DND-41 (cell line): Measurements from ENCODE around the gene DUSP5.

Source experiments
- ATAC-seq: fragments of 200-7000 bp; cut with Tn5 transposase; 3 replicates; pipeline ENCODE4 v1.9.1; 2021; ENCODE audit warnings: low read depth; ENCODE audit not compliant: insufficient read depth
- DNase-seq: peaks from one replicate; pipeline ENCODE4 v3.0.0-alpha.2; 2020
- H2AFZ ChIP-seq: 2 replicates; pipeline ENCODE4 v1.6.0; 2012; ENCODE audit warnings: low read depth, low read length
- H3K27ac ChIP-seq: 2 replicates; pipeline ENCODE4 v1.5.1; 2012; ENCODE audit warnings: low read length, inconsistent platforms
- H3K27me3 ChIP-seq: fragments of 200-600 bp; sonication (generic); 2 replicates; pipeline ENCODE4 v1.6.0; 2012; ENCODE audit warnings: low read length, mild to moderate bottlenecking, inconsistent platforms; ENCODE audit not compliant: insufficient read depth, poor library complexity
- H3K36me3 ChIP-seq: 2 replicates; pipeline ENCODE4 v1.5.1; 2012; ENCODE audit warnings: low read length, inconsistent platforms; ENCODE audit not compliant: insufficient read depth
- H3K4me1 ChIP-seq: 2 replicates; pipeline ENCODE4 v1.5.1; 2012; ENCODE audit warnings: mild to moderate bottlenecking, low read length; ENCODE audit not compliant: insufficient read depth
- H3K4me2 ChIP-seq: 2 replicates; pipeline ENCODE4 v1.6.0; 2012; ENCODE audit warnings: mild to moderate bottlenecking, moderate library complexity, low read length, inconsistent platforms; ENCODE audit not compliant: insufficient read depth
- H3K4me3 ChIP-seq, 2 experiments: fragments of 200-600 bp in 1 of 2; shearing (Covaris generic) in 1 of 2; 2 replicates each; pipeline ENCODE4 v1.5.1; 2012 to 2016; ENCODE audit warnings: inconsistent platforms in 2 of 2, low read length in 2 of 2, mild to moderate bottlenecking in 2 of 2, low read depth in 1 of 2, moderate library complexity in 1 of 2
- H3K79me2 ChIP-seq: 2 replicates; pipeline ENCODE4 v1.6.0; 2012; ENCODE audit warnings: low read length, inconsistent platforms; ENCODE audit not compliant: insufficient read depth
- H3K9ac ChIP-seq: 2 replicates; pipeline ENCODE4 v1.6.0; 2012; ENCODE audit warnings: low read depth, mild to moderate bottlenecking, inconsistent platforms, low read length, moderate library complexity
- H3K9me3 ChIP-seq: 2 replicates; pipeline ENCODE4 v1.5.1; 2012; ENCODE audit warnings: low read length, moderate library complexity, mild to moderate bottlenecking, inconsistent platforms; ENCODE audit not compliant: insufficient read depth, severe bottlenecking
- H4K20me1 ChIP-seq: 2 replicates; pipeline ENCODE4 v1.6.0; 2012; ENCODE audit warnings: low read length; ENCODE audit not compliant: insufficient read depth
- EZH2 ChIP-seq: IDR thresholded peaks from 3 replicates; pipeline ENCODE4 v1.6.1; 2012; ENCODE audit warnings: borderline replicate concordance, low read depth, mild to moderate bottlenecking, moderate library complexity, low read length, inconsistent platforms; ENCODE audit not compliant: severe bottlenecking
- TF ChIP-seq, protein P1 (sequence below): IDR thresholded peaks from 2 replicates; pipeline ENCODE4 v1.5.1; 2012; ENCODE audit warnings: borderline replicate concordance, low read length, moderate library complexity, mild to moderate bottlenecking; ENCODE audit not compliant: poor library complexity, severe bottlenecking; ENCODE audit errors: extremely low read depth

Gene DUSP5

GRCh38 chr10:110501142-110501937 lies 3.6 kb downstream of the DUSP5 start:
- ATAC-seq (no peak), DNase-seq (peak; percentile 49)
- no peaks in the 10 kb centered on the region for H3K27me3 ChIP-seq
- peaks cover 12% of the 10 kb centered on the region; the same call in 1 of the 2 replicates for H3K36me3 ChIP-seq
- H3K9ac ChIP-seq = no peak overlapping the region
- peaks cover 38% of the 10 kb centered on the region for H3K4me1 ChIP-seq
- no peaks in the 10 kb centered on the region for H3K9me3 ChIP-seq
- H3K4me2 ChIP-seq = no peak overlapping the region
- no peak overlapping the region for H2AFZ ChIP-seq
- H3K27ac ChIP-seq = no peak overlapping the region
- H3K4me3 ChIP-seq = no peak overlapping the region
- H4K20me1 ChIP-seq = peaks cover 17% of the 10 kb centered on the region
- no peak for TF ChIP-seq EZH2
- TF ChIP-seq, protein P1, sequence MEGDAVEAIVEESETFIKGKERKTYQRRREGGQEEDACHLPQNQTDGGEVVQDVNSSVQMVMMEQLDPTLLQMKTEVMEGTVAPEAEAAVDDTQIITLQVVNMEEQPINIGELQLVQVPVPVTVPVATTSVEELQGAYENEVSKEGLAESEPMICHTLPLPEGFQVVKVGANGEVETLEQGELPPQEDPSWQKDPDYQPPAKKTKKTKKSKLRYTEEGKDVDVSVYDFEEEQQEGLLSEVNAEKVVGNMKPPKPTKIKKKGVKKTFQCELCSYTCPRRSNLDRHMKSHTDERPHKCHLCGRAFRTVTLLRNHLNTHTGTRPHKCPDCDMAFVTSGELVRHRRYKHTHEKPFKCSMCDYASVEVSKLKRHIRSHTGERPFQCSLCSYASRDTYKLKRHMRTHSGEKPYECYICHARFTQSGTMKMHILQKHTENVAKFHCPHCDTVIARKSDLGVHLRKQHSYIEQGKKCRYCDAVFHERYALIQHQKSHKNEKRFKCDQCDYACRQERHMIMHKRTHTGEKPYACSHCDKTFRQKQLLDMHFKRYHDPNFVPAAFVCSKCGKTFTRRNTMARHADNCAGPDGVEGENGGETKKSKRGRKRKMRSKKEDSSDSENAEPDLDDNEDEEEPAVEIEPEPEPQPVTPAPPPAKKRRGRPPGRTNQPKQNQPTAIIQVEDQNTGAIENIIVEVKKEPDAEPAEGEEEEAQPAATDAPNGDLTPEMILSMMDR = no peak
- H3K79me2 ChIP-seq = peaks cover 6% of the 10 kb centered on the region; the same call in 1 of the 2 replicates

- Histone ChIP-seq H3K9me3 (no peaks in the 10 kb centered on the region), H3K79me2 (peaks cover 2% of the 10 kb centered on the region; the same call in 1 of the 2 replicates), H3K27me3 (no peaks in the 10 kb centered on the region), H4K20me1 (peaks cover 17% of the 10 kb centered on the region), H3K4me3 (no peak overlapping the region), H3K36me3 (peaks cover 15% of the 10 kb centered on the region; the same call in 1 of the 2 replicates), H2AFZ (no peak overlapping the region), H3K4me2 (no peak overlapping the region), H3K4me1 (peaks cover 29% of the 10 kb centered on the region), H3K9ac (no peak overlapping the region), H3K27ac (no peak overlapping the region)
- TF ChIP-seq EZH2 = no peak
- TF ChIP-seq, protein P1 = no peak
- no peak for DNase-seq
- no peak for ATAC-seq
Measured at GRCh38 chr10:110502072-110502845, 4.6 kb downstream of the DUSP5 start.

- Histone ChIP-seq H3K9ac (no peak overlapping the region), H2AFZ (no peak overlapping the region), H3K4me2 (no peak overlapping the region), H4K20me1 (peaks cover 17% of the 10 kb centered on the region), H3K4me1 (peaks cover 28% of the 10 kb centered on the region), H3K79me2 (no peaks in the 10 kb centered on the region), H3K4me3 (no peak overlapping the region), H3K36me3 (peaks cover 15% of the 10 kb centered on the region; the same call in 1 of the 2 replicates), H3K27ac (no peak overlapping the region), H3K9me3 (no peaks in the 10 kb centered on the region), H3K27me3 (no peaks in the 10 kb centered on the region)
- TF ChIP-seq, protein P1 = no peak
- no peak for TF ChIP-seq EZH2
- ATAC-seq (no peak), DNase-seq (no peak)
Measured at GRCh38 chr10:110502851-110503301, 5.2 kb downstream of the DUSP5 start.
